GM18867 (cell line): ENCODE results near the gene NCAPH2.

Source experiments
- ATAC-seq: cut with Tn5 transposase; IDR thresholded peaks from one replicate; pipeline ENCODE4 v1.9.1; 2021; ENCODE audit warnings: mild to moderate bottlenecking, moderate library complexity; ENCODE audit not compliant: unreplicated experiment

NCAPH2 gene

DNA sequence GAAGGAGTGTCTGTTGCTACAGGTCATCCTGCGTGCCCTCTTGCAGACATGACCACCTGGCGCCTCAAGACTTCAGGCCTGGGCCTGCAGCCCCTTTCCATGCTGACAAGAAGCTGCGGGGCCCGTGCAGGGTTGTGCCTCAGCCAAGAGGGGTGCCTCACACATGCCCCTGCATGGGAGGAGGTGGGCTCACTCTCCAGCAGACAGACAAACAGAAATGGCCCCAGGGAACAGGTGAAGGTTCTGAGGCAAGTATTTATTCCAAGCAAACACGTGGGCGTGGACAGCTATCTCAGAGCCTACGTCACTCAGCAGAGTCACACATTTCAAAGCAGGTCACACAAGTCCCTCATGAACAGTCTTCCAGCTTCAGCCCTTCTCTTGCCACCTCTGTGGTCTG lies 60.6 kb downstream of the NCAPH2 start:
- no peak for ATAC-seq

DNA sequence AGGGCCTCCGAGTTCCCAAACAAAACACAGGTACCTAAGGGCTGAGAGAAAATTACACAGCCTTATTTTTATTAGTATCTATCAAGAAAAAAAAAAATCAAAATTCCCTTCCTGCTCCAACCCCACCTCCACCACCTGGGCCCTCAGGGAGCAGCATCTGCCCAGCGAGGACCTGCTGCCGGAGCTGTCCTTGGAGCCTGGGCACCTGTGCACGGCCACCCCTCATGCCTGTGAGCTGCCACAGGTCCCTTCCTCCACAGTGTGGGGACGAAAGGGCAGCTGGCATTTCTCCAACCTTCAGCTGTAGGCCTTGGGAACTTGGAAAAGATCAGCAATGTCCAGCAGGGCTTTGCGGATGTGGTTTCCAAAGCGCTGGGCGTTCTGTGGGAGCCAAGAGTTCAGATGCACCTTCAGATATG lies 61.0 kb downstream of the NCAPH2 start:
- ATAC-seq, result no peak

DNA sequence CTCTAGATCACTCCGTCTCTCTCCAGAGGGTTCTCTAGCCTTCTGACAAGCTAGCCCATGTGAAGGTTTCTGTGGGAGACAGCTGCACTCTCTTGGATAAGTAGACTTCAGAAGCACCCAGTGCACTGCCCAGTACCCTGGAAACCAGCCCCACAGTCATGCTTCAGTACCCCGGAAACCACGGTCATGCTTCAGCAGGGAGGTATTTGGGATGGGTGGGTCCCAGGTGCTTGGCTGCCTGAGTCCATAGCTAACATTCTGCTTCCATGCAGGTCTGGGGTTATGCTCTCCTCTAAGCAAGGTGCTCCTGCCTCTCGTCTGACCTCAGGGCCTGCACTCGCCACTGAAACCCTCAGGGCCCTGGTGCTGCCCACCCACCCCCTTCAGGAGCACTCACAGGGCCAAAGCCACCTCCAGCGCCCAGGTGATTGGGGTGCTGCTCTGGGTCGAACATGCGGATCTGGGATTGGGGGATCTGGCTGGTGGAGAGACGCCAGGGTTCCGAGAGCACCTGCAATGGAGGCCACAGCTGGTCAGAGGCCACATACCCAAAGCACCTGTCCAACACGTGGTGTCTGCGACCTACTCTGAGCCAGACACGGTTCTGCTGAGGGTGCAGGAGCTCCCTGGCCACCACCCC lies 62.0 kb downstream of the NCAPH2 start:
- ATAC-seq, result no peak

DNA sequence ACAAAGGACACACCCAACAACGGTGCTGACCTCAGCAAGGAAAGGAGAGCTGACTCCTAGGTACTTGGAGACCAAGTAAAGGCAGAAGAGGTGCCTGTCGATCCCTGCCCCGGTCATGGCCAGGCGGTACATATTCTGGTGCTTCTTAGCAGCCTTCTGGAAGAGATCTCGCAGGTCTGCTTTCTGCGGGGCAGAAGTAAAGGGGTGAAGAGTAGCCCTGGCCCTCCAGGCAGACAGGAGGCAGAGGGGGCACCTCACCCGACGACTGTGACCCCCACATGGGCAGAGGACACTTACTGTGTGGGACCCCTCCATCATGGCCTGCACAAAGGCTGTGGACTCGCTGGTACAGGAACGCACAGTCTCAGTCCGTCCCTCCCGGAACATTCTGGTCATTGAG lies 62.8 kb downstream of the NCAPH2 start:
- ATAC-seq, result no peak

DNA sequence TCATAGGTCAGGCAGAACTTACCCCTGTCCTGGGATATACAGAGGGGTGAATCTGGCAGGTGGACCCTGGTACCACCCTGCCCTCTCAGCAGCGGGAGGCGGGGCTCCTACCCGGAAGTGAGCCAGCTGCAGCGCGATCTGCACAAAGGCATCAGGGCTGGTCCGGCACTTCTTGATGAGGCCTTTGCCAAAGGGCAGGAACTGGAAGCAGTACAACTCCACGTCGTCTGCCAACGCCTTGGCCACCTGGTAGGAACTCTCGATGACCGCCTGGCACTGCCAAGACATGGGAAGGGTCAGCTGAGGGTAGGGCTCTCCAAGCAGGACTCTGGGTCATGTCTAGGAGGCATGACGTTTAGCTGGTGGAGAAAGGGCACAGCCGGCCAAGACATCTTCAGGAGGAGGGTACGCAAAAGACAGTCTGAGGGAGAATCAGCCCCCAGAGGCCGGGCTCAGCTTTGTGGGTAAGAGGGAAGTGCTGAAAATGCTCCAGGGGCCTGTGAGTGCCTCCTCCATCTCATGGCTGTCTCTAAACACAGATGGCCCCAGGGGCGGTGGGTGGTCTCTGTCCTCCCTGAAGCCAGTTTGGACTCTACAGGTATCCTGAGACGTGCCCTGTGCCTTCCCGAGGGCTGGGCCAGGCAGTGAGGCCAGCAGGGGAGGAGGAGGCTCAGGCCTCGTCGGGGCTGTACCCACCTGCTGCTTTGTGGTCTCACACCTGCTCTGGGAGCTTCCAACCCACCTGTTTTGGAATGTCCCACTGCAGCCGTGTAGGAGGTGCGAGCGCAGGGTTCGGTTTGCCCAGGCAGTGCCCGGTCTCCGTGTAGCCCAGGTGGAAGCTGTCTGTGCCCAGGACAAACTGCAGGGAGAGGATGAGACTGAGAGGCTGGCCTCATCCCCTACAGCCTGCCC lies 63.5 kb downstream of the NCAPH2 start:
- ATAC-seq, result no peak

DNA sequence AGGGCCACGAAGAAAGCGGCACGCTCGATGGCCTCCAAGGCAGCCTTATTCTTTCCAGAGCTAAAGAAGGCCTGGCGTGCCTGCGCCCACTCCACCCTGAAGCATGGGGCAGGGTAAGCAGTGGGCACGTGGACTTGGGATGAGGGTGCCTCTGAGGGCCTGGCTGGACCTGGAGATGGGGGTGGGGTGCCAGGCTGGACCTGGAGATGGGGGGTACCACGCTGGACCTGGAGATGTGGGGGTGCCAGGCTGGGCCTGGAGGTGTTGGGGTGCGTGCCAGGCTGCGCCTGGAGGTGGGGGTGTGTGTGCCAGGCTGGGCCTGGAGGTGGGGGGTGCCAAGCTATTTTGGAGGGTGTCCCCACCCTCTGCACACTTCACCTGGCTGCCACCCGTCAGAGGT lies 64.9 kb downstream of the NCAPH2 start:
- no peak for ATAC-seq

- no peak for ATAC-seq
Measured at GRCh38 chr22:50573491-50574382, 65.7 kb downstream of the NCAPH2 start.

- ATAC-seq, result no peak
Measured at GRCh38 chr22:50574383-50574755, 66.3 kb downstream of the NCAPH2 start.
